H1 (cell line): ENCODE measurements around the gene MACROD2. TPM values are rescaled to one million over a fixed set of nuclear protein-coding genes. Genes with fewer than 3 reads are reported as not detected.

ENCODE experiments used
- CTCF ChIP-seq, 3 experiments: IDR thresholded peaks; 1 replicate in 2 of 3; 2 replicates in 1 of 3; pipeline versions ENCODE4 v1.5.1 to v1.6.1; 2011; ENCODE audit warnings: low read length in 3 of 3, mild to moderate bottlenecking in 3 of 3, inconsistent platforms in 2 of 3, low read depth in 1 of 3, moderate library complexity in 1 of 3; ENCODE audit not compliant: insufficient read depth in 1 of 3; ENCODE audit errors: control extremely low read depth in 1 of 3
- polyA plus RNA-seq, 7 experiments: library from polyadenylated mRNA; depleted of rRNA in 3 of 7; stranded (reverse) in 5 of 7; unstranded in 2 of 7; fragments of >200 nt in 5 of 7; fragments of 200-250 nt in 2 of 7; gene quantifications; 1 replicate in 5 of 7; 2 replicates in 1 of 7; 4 replicates in 1 of 7; pipeline versions ENCODE4 v1.2.1 to v1.2.3, GENCODE V29; 2011 to 2013; ENCODE audit warnings: missing spikeins in 2 of 7, mixed read lengths in 2 of 7
- total RNA-seq: library from RNA; stranded (reverse); fragmentation: NEBNext Ultra II Directional; extraction: Animal tissue kit (Norgen Biotek cat#: 25700); gene quantifications from 2 replicates; pipeline ENCODE4 v1.2.1, GENCODE V29; 2021

Gene MACROD2
- total and polyA plus RNA-seq, 2 of the 8 experiments (the other 6 are each of a cell fraction or from before 2014, with no cell fraction given) = 0.70 to 3.9 TPM

GRCh38 chr20:15930311-15931305, 1935.3 kb downstream of the MACROD2 start (continued):
- TF ChIP-seq CTCF (IDR thresholded peaks at IDR 0.05; ENCODE audit: control extremely low read depth in 1 of 3, insufficient read depth in 1 of 3, low read depth in 1 of 3, low read length in 3 of 3) = peak in 2 of 3 experiments; percentile 53 to 69; a peak in 2 of 4 replicates
- TF ChIP-seq, all 59 proteins: peak for 2
